ENCODE results near the gene BIVM.

DNA sequence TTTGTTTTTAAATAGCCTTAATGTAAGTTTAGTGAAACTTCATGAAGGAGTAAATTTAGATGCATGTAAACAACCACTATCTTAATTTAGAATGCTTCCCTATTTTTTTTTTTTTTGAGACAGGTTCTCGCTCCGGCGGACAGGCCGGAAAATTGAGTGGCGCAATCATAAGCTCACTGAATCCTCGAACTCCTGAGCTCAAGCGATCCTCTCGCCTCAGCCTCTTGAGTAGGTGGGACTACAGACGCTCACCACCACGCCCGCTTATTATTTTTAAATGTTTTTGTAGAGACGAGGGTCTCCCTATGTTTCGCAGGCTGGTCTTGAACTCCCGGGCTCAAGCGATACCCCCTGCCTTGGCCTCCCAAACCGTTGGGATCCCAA, 26.9 kb upstream of the BIVM start:
- TF ChIP-seq EZH2 (IDR thresholded peaks at IDR 0.05; ENCODE audit: insufficient read depth, poor library complexity, severe bottlenecking) = no peak
- TF ChIP-seq EZH2phosphoT487 (IDR thresholded peaks at IDR 0.05; ENCODE audit: insufficient read depth, low read depth) = no peak

All from GM23248 (cell line).